OCI-LY7 (cell line): ENCODE results near the gene PDCD1. TPM values are rescaled to one million over a fixed set of nuclear protein-coding genes. Genes with fewer than 3 reads are reported as not detected.

Experiments used
- BruUV-seq: library from RNA; stranded (reverse); fragments of 400-500 nt; replicated peaks from 2 replicates; lab custom pipeline; 2021; lab: Mats Ljungman, UMichigan
- CTCF ChIA-PET: fragments of 300-600 bp; sonication (Branson Sonifier 250); formaldehyde crosslinking; loops from one replicate; lab custom pipeline; 2022; ENCODE audit warnings: antibody characterized with exemption; ENCODE audit not compliant: unreplicated experiment; lab: Charles Lee
- POLR2A ChIA-PET: fragments of 300-600 bp; sonication (Branson Sonifier 250); formaldehyde crosslinking; loops from one replicate; lab custom pipeline; 2022; ENCODE audit warnings: antibody characterized with exemption; lab: Charles Lee
- DNase-seq: peaks from one replicate; pipeline ENCODE4 v3.0.0-alpha.2; 2015; ENCODE audit warnings: low spot score
- H2AFZ ChIP-seq: fragments of 200-600 bp; sonication (generic), shearing (Covaris generic); 2 replicates; pipeline ENCODE4 v1.6.1; 2014; ENCODE audit warnings: mild to moderate bottlenecking, antibody characterized with exemption, low read length, moderate library complexity
- H3K27ac ChIP-seq: fragments of 200-600 bp; sonication (generic); 2 replicates; pipeline ENCODE4 v1.5.1; 2014; ENCODE audit warnings: mixed run types, low read depth, mild to moderate bottlenecking, moderate library complexity, low read length, inconsistent platforms; ENCODE audit not compliant: poor library complexity, severe bottlenecking
- H3K36me3 ChIP-seq: fragments of 200-600 bp; sonication (generic); 2 replicates; pipeline ENCODE4 v1.6.1; 2014; ENCODE audit warnings: mild to moderate bottlenecking, antibody characterized with exemption, low read length, moderate library complexity, mixed read lengths; ENCODE audit not compliant: insufficient read depth
- H3K4me1 ChIP-seq: fragments of 200-600 bp; sonication (generic); 2 replicates; pipeline ENCODE4 v1.5.1; 2014; ENCODE audit warnings: mild to moderate bottlenecking, low read length; ENCODE audit not compliant: insufficient read depth, poor library complexity, severe bottlenecking
- H3K4me2 ChIP-seq: fragments of 200-600 bp; sonication (generic); 2 replicates; pipeline ENCODE4 v1.6.1; 2014; ENCODE audit warnings: mild to moderate bottlenecking, low read length
- H3K4me3 ChIP-seq: fragments of 200-600 bp; sonication (generic); 2 replicates; pipeline ENCODE4 v1.5.1; 2014; ENCODE audit warnings: mild to moderate bottlenecking, low read depth, low read length; ENCODE audit not compliant: poor library complexity, severe bottlenecking
- H3K79me2 ChIP-seq: fragments of 200-600 bp; sonication (generic); 2 replicates; pipeline ENCODE4 v1.6.1; 2016; ENCODE audit warnings: low read depth, mild to moderate bottlenecking, low read length, moderate library complexity, mixed read lengths; ENCODE audit not compliant: insufficient read depth
- H3K9me2 ChIP-seq: fragments of 200-600 bp; sonication (generic); 2 replicates; pipeline ENCODE4 v1.6.1; 2016; ENCODE audit warnings: mild to moderate bottlenecking, low read length, mixed read lengths; ENCODE audit not compliant: insufficient read depth
- H3K9me3 ChIP-seq: fragments of 200-600 bp; sonication (generic); 2 replicates; pipeline ENCODE4 v1.6.1; 2014; ENCODE audit warnings: mild to moderate bottlenecking, mixed run types, low read length, mixed read lengths
- H4K20me1 ChIP-seq: fragments of 200-600 bp; sonication (generic); 2 replicates; pipeline ENCODE4 v1.6.1; 2014; ENCODE audit warnings: mild to moderate bottlenecking, antibody characterized with exemption, low read length, moderate library complexity, mixed read lengths; ENCODE audit not compliant: insufficient read depth
- CTCF ChIP-seq: fragments of 200-600 bp; sonication (generic); conservative IDR thresholded peaks from 2 replicates; pipeline ENCODE4 v1.5.1; 2014; ENCODE audit warnings: mild to moderate bottlenecking, antibody characterized with exemption, low read length, moderate library complexity, mixed read lengths
- EZH2phosphoT487 ChIP-seq: fragments of 200-600 bp; sonication (generic); IDR thresholded peaks from 2 replicates; pipeline ENCODE4 v1.6.1; 2018; ENCODE audit warnings: low read depth, borderline replicate concordance, mild to moderate bottlenecking, mixed run types, antibody characterized with exemption, low read length, moderate library complexity, mixed read lengths
- intact Hi-C: fragments of 100-400 bp; cut with micrococcal nuclease; formaldehyde crosslinking; loops from one replicate; pipeline ENCODE4 v1.10.0; 2022; ENCODE audit not compliant: unreplicated experiment
- total RNA-seq, 2 experiments: library from RNA; depleted of rRNA in 1 of 2; stranded (reverse); fragments of >200 nt in 1 of 2; shearing (Covaris generic) in 1 of 2; gene quantifications; 2 replicates each; pipeline ENCODE4 v1.2.3, GENCODE V29; 2014 to 2022

Gene PDCD1
- total RNA-seq, 2 experiments from 2014 or later = not detected

- ChIA-PET POLR2A (no interaction called here), CTCF (no interaction called here)
- no TSS peak for BruUV-seq
- Histone ChIP-seq H4K20me1 (no peaks in the 10 kb centered on the region), H3K27ac (no peak overlapping the region), H3K9me3 (no peaks in the 10 kb centered on the region), H3K4me3 (no peak overlapping the region), H3K36me3 (no peaks in the 10 kb centered on the region), H3K79me2 (no peaks in the 10 kb centered on the region), H3K4me1 (peaks cover 3% of the 10 kb centered on the region), H3K4me2 (no peak overlapping the region), H3K9me2 (no peaks in the 10 kb centered on the region), H2AFZ (no peak overlapping the region)
- no peak for TF ChIP-seq CTCF
- TF ChIP-seq EZH2phosphoT487 = no peak
- intact Hi-C loops = no loop called here
- DNase-seq = no peak
These were observed 49.0 kb downstream of the PDCD1 start for GRCh38 chr2:241809383-241810306.

DNA sequence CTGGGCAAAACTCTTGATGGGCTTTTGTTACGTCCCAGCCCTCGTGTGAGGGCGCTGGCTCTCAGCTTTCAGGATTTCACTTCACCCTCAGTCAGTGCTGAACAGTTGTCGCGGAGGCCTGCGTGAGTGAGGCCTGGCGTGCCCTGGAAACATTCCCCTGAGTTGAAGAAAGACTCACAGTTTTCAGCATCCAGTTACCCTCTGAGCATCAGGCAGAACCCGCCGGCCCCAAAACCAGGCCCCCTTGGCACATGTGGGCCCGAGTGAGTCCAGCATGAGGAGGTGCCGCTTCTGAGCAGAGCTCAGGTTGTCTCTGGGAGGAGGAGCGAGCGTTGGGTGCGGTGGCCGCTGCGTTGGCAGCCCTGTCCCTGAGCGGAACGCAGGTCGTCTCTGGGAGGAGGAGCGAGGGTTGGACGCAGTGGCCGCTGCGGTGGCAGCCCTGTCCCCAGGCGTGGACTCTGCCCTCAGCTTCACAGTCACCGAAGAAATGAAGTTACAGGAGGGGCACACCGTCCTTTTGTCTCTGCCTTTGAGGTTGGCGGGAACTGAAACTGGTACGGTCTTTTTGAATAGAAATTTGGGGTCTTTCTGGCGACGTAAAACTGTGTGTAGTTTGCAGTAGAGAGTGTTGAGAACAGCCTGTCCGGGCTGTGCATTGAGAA, 49.8 kb downstream of the PDCD1 start, which contains the start of gene NEU4:
TSS of gene NEU4 (plus strand) at position 473 of the 662 bp plus-strand sequence. CDS start 5,292 bp downstream, outside the sequence.
- ChIA-PET POLR2A (no interaction called here), CTCF (no interaction called here)
- no peak within 1 kb of the TSS for H3K4me2 ChIP-seq
- intact Hi-C loops = no loop called here
- H3K27ac ChIP-seq = no peak within 1 kb of the TSS
- peaks cover 3% of the 10 kb centered on the region for H3K4me1 ChIP-seq
- no peak for TF ChIP-seq CTCF
- no peak for TF ChIP-seq EZH2phosphoT487
- H4K20me1 ChIP-seq = no peaks in the 10 kb centered on the region
- H3K36me3 ChIP-seq = no peaks in the 10 kb centered on the region
- no peaks in the 10 kb centered on the region for H3K9me2 ChIP-seq
- BruUV-seq = no TSS peak
- no peaks in the 10 kb centered on the region for H3K79me2 ChIP-seq
- H3K9me3 ChIP-seq = no peaks in the 10 kb centered on the region
- H2AFZ ChIP-seq = no peak within 1 kb of the TSS
- no peak for DNase-seq
- H3K4me3 ChIP-seq = no peak within 1 kb of the TSS
